GM18498 (cell line): ENCODE measurements around the gene TPBGL.

Source experiments
- ATAC-seq: cut with Tn5 transposase; IDR thresholded peaks from one replicate; pipeline ENCODE4 v1.9.1; 2021; ENCODE audit warnings: mild to moderate bottlenecking, moderate library complexity; ENCODE audit not compliant: unreplicated experiment

TPBGL gene

DNA sequence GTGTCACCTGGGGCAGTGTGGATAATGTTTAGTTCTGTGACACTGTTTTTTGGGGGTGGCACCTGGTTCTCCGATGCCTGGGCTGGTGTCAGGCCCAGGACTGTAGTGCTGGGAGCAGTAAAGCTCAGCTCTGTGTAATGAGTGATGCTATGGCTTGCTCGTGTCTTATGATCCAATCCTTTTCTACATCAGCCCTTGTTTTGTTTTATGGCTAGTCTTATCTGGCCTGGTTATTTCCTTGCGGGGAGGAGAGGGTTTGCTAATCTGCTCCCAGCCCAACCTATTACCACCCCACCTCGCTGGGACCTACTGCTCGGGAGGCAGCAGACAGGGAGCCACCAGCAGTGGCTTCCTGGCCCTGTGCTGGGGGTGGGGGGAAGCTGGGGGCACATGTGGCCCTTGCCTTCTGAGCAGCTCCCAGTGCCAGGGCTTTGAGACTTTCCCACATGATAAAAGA, 35.0 kb upstream of the TPBGL start:
- no peak for ATAC-seq

DNA sequence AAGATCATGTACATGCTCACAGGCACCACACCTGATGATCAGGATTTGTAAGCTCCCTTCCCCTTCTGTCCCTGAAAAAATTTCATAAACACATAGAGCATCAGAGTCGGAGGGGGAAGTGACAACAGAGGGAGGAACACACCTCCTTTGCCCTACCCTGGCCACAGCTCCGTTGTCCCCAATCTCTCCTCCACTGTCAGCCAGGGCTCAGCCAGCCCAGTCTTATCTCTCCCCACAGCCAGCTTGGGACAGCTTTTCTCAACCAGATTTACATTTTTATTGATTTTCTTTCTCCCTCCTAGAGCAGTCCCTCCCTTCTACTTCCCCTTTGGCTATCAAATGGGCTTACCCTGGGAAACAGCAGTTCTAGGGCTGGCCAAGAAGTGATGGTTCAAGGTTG, 32.1 kb upstream of the TPBGL start:
- no peak for ATAC-seq

DNA sequence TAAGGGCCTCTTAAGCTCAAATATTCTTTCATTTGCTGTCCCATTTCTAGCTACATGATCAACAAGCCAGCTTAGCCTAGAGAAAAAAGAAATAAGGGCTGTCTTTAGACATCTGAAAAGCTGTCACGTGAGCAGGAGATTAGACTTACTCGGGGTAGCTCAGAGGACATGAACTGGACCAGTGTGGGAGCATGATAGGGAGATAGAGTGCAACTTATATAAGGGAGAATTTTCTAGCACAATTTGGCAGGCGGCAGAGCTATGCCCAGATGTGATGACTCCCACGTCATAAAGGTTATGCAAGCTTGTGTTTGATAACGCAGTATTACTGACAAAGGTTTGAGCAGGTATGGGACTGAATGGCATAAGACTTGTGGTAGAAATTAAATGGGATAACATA, 28.2 kb upstream of the TPBGL start:
- no peak for ATAC-seq

DNA sequence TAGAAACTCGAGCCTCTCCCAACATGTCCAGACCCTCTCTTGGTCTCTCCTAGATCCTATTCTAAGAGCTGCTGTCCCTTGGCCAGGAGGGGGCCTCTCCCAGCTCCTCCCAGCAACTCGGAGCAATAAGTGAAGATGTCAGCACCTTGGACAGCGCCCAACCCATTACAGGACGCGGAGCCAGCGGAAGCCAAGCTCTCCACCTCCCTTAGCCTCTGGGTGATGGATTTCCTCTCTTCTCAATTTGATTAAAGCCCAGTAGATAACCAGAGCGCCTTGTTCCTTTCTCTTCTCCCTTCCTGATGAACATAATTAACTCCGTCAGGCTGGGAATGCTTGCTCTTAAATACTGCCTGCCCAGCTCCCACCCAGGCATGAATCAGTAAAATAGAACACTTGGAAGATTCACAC, 26.2 kb upstream of the TPBGL start:
- ATAC-seq, result no peak

DNA sequence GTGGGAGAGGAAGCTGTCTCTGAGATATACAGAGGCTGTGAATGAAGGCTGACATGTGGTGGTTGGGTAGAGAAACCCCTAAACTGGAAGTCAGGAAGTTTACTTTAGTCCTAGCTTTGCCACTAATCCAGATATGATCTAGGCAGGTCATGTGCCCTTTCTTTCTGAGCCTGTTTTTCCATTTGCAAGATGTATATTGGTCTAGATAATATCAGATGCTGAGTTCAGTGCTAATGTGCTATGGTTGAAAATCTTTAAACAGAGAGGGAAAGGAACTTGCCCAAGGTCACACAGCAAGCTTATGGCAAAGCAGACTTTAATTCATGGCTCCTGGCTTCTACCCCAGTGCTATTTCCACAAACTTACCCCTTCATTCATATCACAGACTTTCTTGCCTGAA, 25.7 kb upstream of the TPBGL start:
- no peak for ATAC-seq

DNA sequence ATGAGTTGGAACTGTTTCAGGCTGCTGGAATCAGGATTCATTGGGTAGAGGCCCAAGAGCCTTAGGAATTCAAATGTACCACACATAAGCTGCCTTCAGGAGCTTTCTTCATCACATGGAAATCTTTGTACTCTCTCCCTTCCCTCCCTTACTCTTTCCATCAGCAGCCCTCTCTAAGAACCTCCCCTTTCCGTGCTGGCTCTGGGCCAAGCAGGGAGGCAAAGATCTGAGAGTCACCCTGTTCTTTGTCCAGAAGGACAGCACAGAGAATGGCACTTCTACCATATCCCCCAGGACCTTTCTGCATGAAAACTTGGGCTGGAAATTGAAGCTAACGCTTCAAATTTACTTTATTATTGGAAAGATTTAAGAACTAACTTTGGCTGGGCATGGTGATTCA, 20.7 kb upstream of the TPBGL start:
- ATAC-seq, result no peak

DNA sequence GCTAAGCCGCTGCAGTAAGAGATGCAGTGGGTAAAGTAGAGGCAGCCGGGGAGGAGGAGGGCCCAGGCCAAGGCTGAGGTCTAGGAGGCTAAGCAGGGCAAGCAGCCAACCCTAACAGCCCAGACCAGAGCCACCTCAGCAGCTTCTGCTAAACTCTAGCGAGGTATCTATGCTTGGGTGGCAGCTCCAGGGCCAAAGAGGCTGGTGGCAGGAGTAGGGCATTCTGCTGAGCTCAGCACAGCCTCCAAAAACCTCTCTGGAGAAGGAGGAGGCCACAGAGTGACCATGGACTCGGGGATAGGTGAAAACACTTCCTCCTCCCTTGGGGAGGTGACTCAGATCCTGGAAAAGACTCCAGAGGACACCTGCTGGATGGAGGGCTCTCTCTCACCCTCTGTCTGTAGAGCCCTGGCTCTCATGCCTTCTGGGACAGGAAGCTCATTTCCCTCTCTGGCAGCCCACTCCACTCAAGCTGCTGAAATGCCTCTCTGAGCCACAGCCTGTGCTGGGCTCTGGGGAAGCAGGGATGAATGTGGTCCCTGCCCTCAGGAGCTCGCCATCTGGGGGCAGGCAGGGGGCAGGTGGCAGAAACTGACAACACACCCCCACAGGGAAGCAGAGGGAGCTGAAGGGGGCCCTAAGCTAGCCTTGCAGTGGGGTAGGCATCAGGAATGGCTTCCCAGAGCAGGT, 16.5 kb upstream of the TPBGL start:
- ATAC-seq, result no peak

DNA sequence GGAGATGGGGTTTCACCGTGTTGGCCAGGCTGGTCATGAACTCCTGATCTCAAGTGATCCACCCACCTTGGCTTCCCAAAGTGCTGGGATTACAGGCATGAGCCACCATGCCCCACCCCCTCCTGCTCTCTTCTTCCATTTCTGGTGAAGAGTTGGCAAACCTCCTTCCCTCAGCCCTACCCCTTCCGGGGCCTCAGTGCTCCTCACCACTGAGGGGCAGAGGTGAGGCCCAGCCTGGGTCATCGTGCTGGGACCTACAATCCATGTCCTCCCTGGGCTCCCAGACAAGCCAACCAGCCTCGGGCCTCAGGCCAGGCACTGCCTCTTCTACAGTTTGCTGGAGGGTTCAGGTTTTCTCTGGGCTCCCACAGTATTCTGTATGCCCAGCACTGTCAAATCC, 14.8 kb upstream of the TPBGL start:
- ATAC-seq, result no peak

DNA sequence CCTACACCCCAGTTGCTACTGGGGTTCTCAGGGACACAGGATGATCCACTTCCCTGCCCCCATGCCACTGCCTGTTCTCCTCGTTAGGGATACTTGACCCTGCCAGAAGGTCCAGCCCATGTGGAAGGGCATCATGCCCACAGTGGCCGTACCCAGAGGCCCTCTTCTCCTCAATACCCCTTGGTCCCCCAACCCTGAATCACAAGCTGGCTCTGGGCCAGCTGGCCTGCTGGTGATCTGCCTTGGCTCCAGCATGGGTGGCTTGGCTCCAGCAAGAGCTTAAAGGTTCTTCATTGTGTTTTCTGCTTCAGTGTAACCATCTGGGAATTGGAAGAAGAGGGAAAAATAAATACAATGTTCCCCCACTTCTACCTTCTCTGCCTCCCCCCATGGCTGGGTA, 11.1 kb upstream of the TPBGL start:
- no peak for ATAC-seq

DNA sequence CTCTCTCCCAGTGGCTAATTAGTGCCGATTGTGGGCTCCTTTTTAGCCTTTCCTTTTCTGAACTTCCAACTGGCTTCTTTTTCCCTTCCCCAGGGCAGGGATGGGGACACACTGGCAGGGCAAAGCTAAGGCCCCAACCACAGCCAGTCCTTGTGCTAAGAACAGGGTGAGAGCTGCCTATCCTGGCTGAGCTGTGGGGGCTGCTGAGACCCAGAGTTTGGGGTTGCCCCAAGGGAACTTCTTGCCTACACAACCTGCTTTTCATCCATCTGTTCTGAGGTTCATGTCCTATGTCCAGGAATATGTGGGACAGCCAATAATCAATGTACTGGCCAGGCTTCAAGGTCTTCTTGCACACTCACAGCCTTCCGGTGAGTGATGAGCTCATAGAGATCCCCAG, 10.0 kb upstream of the TPBGL start:
- ATAC-seq, result no peak

DNA sequence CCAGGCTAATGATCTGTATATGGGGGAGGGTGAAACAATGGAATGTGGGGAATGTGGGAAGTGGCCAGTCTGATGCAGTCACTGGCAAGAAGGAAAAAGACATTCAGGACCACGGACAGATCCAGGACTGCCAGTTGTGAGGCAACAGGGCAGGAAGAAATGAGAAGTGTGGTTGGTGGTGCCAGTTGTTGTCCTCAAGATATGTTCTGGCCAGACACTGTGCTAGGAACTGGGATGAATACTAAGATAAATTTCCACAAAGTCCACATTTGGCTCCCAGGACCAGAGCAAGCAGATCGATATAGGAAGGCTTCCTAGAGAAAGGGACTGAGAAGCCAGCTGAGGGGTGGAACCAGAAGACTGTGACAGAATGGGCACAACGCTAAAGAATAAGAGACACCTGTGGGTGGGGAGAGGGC, 6.8 kb upstream of the TPBGL start:
- no peak for ATAC-seq

DNA sequence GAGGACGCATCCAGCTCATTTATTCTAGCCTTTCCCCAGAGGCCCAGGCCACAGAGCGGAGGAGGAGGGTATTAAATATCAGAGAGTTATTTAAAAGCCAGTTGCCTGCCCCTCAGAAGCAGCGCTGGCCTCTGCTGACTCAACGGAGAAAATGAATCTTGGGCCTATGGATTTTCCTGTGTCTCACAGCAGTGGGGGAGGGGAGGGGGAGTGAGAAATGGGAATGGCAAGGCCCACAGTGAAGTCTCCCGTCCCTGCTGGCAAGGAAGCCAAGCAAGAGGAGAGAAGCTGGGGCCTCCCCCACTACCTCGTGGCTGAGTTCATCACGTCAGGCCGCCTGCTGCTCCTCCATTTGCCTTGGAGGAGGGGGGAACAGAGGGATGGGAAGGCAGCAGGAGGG, 4.5 kb upstream of the TPBGL start:
- ATAC-seq, result no peak

DNA sequence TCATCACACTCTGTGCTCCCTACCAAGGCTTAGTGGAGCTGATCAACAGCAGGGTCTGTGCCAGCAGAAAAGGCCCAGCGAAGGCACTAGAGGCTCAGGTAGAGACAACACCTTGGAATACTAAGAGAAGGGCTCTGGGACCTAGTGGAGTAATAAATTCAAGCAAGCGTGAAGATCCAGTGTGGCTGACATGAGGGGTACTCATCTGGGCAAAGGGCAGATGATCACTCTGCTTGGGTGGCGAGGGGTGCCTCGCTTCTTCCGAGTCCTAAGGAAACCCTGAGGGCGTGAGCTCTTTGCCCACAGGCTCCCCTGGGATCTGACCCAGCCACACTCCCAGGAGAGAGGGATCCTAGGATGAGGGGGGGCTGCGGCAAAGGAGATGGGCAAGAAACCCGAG, 3.5 kb upstream of the TPBGL start:
- no peak for ATAC-seq

DNA sequence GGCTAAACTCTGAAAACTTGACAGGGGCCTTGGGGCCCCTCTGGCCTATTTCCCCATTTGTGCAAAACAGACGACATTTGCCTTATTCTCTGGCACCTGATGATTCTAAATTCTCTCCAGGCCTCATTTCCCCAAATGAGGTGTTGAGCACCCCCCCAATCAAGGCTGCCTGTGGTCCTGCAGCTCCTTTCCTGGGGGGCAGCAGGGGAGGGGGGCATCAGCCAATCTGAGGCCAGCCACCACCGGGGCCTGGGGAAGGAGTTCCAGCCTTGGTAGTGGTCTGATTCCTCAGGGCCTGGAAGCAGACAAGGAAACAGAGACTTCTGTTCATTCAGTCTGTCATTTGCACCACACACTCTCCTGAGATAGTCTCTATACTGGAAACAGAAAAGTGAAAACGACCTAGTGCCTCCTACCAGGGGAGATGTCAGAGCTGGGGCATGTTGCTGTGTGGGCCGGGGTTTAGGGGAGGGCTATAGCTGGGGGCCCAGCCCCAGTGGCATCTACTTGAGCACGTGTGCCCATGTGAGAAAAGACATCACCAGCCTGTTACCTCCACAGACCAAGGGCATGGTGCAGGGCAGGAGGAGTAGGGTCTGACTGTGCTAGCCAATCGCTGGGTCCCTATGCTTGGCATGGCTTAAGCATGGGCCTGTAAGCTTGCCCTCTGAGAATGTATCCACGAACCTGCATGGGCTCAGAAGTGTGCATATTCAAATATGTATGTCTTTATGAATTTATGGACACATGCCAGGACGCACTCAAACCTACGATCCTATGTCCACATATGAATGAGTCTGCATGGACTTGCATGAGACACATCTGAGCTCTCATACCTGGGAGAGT, 1.8 kb upstream of the TPBGL start:
- ATAC-seq, result no peak

DNA sequence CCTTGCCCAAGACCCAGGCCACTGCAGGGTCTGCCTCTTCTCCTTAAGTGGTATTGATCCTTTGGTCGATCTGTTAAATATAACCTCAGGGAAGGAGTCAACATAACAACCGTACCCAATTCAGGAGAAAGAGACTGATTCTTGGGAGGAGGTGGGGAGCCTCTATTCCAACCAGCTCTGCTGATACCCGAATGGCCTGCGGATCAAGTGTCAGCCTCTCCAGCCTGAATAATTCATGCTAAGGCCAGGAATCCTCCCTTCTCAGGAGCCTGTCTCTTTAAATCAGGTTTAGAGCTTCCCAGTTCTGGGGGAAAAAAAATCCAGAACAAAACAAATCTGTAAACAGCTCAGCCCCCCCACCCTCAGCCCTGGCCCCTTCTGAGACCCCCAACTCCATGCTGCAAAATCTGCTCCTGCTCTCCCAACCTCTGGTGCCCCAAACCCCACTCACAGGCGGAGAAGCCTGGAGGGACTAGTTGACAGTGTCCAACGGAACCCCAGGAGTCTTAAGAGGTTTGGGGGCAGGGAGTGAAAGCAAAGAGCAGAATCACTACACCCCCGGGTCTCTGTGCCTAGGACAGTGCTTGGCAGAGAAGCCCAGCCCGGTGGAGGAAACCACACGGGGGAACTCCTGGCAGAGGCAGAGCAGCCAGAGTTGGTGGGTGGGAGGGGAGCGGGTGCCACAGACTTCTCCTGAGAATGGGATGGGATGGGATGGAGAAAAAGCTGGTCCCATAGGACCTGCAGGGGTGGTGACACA, 863 bp upstream of the TPBGL start:
- no peak for ATAC-seq

DNA sequence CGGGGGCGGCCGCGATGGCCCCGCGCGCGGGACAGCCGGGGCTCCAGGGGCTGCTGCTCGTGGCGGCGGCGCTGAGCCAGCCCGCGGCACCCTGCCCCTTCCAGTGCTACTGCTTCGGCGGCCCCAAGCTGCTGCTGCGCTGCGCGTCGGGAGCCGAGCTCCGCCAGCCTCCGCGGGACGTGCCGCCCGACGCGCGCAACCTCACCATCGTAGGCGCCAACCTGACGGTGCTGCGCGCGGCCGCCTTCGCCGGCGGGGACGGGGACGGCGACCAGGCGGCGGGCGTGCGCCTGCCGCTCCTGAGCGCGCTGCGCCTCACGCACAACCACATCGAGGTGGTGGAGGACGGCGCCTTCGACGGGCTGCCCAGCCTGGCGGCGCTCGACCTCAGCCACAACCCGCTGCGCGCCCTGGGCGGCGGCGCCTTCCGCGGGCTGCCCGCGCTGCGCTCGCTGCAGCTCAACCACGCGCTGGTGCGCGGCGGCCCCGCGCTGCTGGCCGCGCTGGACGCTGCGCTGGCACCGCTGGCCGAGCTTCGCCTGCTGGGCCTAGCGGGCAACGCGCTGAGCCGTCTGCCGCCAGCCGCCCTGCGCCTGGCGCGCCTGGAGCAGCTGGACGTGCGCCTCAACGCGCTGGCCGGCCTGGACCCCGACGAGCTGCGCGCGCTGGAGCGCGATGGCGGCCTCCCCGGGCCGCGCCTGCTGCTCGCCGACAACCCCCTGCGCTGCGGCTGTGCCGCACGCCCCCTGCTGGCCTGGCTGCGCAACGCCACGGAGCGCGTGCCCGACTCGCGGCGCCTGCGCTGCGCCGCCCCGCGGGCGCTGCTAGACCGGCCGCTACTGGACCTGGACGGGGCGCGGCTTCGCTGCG, 697 bp downstream of the TPBGL start:
- peak; percentile 89 for ATAC-seq

DNA sequence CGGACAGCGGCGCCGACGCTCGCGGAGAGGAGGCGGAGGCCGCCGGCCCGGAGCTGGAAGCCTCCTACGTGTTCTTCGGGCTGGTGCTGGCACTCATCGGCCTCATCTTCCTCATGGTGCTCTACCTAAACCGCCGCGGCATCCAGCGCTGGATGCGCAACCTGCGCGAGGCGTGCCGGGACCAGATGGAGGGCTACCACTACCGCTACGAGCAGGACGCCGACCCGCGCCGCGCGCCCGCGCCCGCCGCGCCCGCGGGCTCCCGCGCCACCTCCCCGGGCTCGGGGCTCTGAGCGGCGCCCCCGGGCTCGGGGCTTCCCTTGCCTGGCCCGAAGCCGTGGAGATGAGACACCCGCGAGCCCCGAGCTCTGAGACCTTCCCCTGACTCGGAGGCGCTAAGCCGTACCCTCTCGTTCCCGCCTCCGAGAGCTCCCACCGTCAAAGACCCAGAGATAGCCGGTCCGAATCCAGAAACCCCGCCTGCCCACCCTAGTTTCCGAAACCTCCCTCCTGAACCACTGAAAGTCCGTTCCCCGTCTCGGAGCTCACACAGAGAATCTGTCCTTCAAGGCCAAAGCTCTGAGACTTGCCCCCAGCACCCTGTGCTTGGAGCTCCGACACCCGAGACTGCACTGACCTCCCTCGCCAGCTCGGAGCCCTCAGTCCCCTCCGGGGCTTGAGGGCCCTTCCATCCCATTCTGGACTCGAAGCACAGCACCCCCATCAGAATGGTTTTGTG, 1.5 kb downstream of the TPBGL start:
- ATAC-seq, result peak; percentile 28

DNA sequence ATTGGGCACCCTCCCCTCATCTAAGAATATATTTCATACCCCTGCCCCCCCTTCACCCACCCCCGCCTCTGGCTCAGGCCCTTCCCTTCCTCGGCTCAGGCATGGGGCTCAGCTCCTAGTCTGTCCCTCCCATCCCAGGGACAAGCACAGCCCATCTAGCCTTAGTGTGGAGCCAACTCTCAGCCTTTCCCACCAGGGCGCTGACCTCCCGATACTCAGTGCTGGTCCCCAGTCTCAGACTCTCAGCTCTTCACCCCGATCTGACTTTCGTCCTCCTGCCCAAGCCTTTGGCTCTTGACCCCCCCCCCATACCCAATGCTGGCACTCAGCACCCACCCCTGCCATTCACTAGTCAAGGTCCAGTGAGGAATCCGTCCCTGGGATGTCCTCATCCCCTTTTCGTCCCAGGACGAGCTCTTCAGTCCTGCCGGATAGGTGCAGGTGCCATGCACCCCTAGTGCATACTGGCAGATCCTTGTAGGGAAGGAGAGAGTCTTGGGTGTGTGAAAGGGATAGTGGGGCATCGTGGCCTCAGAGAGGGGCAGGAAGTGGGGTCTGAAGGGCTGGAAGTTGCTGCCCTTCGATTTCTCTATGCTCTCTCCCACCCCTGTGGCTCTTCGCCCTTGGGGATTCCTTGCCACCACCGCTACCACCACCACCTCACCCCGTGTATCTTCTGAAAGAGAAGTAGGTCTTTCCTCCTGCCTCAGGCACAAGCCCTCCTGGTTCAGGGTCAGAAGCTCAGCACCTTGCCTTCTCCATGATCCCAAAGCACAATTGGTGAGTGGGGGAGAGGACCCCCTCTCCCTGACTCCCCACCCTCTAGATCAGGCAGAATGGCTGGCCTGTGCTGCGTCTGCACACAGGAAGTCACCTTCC, 2.4 kb downstream of the TPBGL start:
- ATAC-seq, result no peak
